GM12875 (cell line): ENCODE measurements around the gene SLC25A26.

ENCODE experiments used
- H3K4me3 ChIP-seq: one replicate; pipeline ENCODE4 v1.5.1; 2011; ENCODE audit warnings: low read depth, low read length, control low read depth
- TF ChIP-seq, protein P1 (sequence below): IDR thresholded peaks from 2 replicates; pipeline ENCODE4 v1.5.1; 2011; ENCODE audit warnings: low read depth, mild to moderate bottlenecking, control low read depth, inconsistent platforms, low read length, moderate library complexity, borderline replicate concordance; ENCODE audit not compliant: insufficient read depth

SLC25A26 gene

DNA sequence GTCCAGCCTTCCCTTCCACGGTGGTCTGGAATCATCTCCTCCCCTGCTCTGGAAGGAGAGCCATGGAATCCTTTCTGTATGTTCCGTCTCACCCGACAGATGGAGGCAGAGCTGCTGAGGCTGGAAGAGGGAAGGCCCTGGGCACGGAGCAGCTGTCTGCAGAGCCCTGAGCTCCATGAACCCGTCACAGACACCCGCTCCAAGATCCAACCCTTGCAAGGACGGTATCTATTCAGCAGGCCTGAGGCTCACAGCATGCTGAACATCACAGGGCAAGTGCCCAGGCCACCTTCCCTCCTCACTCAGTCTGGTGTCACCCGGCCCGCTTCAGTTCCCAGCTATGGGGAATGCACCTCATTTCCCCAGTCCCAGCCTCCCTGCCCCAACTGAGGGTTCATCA, 176.1 kb downstream of the SLC25A26 start:
- TF ChIP-seq, protein P1, sequence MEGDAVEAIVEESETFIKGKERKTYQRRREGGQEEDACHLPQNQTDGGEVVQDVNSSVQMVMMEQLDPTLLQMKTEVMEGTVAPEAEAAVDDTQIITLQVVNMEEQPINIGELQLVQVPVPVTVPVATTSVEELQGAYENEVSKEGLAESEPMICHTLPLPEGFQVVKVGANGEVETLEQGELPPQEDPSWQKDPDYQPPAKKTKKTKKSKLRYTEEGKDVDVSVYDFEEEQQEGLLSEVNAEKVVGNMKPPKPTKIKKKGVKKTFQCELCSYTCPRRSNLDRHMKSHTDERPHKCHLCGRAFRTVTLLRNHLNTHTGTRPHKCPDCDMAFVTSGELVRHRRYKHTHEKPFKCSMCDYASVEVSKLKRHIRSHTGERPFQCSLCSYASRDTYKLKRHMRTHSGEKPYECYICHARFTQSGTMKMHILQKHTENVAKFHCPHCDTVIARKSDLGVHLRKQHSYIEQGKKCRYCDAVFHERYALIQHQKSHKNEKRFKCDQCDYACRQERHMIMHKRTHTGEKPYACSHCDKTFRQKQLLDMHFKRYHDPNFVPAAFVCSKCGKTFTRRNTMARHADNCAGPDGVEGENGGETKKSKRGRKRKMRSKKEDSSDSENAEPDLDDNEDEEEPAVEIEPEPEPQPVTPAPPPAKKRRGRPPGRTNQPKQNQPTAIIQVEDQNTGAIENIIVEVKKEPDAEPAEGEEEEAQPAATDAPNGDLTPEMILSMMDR, result no peak
- no peak overlapping the region for H3K4me3 ChIP-seq

DNA sequence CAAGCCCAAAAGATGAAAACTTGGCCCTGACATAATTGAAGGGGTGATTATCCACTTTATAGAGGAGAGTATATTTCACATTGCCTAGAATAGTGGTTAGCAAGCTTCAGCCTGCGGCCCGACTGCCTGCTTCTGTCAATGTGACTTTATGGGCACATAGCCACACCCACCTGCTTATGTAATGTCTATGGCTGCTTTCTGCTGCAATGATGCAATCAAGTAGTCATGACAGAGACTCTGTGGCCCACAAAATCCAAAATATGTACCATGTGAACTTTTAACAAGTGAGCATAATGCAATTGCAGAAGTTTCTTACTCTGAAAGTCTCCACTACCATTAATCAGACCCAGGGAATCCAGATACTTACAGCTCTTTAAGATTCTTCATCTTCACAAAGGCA, 176.9 kb downstream of the SLC25A26 start:
- TF ChIP-seq, protein P1, result no peak
- no peak overlapping the region for H3K4me3 ChIP-seq

DNA sequence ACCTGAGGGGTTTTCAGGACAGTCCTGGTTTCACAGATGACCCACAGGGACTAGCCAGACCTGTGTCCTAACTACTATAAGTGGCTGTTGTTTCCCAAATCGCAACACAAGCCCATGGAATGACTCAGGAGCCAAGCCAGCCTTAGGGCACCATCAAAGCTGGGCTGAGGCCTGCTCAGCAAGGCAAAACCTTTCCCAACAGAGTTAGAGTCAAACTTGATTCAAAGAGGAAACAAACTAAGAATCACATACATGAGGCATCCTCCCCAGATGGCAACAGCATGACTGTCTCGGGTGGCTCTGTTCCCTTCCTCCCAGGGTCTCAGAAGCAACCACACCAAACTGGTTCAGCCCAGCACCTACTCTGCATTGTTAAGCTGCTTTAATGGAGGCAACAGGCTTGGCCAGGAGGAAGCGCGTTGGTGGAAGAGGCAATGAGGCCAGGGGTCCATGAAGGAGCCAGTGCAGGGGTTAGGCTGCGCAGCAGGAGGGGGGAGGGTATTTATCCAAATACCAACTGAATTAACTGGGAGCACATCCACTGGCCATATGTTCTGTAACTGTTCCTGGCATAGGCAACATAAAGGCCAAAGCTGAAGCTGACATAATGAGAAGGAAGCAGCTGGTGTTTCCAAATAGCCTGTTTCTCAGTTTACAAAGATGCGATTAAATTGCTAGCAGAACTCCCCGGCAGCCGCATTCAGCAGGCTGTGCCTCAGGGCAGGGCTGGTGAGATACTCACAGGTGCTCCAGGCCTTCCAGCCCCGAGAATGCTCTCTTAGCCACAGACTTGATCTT, 177.6 kb downstream of the SLC25A26 start:
- TF ChIP-seq, protein P1, result no peak

DNA sequence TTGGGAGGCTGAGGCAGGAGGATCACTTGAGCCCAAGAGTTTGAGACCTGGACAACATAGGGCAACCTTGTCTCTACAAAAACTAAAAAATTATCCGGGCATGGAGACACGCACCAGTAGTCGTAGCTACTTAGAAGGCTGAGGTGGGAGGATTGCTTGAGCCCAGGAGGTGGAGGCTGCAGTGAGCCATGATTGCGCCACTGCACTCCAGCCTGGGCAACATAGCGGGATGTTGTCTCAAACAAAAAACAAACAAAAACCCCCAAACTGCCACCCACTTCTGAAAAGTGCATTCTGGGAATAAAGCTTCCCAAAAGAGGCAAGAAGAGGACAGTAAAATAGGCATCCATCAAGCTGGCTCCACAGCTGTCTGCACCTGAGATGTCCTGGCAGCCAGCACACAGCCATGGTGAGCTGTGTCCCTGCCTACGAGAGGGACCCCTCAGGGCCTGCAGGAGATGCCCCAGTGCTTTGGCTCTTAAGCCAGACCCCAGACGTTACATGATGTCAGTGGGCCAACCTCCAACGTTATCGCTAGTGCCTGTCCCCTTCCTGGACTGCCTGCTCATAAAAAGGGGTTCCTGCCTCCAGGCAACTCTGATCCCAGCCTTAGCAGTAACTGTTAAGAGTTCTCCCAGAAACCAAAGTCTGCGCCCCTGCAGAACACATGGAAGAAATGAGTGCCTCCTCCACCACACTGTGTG, 178.9 kb downstream of the SLC25A26 start:
- no peak overlapping the region for H3K4me3 ChIP-seq
- TF ChIP-seq, protein P1, result no peak

More for the DNA sequence above, 177.6 kb downstream of the SLC25A26 start:
- no peak overlapping the region for H3K4me3 ChIP-seq

DNA sequence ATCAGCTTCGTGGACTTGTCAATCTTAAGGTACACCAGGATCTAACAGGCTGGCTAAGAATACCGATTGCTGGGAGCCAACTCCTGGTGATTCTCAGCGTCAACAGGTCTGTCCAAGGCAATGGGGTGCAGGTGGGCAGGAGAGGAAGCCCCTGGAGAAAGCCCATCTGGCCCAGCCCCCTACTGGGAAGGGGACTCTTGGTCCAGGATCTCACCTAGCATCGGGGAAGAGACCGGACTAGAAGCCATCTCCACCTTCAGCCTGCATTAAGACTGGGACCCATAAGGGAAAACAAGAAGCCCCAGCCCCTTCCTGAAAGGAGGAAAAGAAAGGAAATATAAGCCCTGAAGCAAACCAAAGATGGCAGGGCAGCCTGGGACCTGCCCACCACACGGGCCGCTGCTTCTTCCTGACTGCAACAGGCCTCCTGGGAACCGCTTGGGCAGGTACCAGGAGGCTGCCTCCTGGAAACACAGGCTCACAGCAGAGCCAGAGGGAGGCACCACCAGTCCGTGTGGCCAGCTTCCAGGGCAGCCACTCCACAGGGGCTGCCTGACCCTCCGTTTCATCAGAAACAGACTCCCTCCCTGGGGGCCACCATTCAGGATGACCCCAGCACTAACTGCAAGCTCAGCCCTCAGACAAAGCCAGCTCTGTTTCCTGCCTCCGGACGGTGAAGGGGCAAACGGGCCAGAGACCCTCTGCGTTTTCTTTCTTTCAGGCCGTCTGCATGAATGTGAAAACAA, 179.8 kb downstream of the SLC25A26 start:
- H3K4me3 ChIP-seq, result no peak overlapping the region
- TF ChIP-seq, protein P1, result no peak

DNA sequence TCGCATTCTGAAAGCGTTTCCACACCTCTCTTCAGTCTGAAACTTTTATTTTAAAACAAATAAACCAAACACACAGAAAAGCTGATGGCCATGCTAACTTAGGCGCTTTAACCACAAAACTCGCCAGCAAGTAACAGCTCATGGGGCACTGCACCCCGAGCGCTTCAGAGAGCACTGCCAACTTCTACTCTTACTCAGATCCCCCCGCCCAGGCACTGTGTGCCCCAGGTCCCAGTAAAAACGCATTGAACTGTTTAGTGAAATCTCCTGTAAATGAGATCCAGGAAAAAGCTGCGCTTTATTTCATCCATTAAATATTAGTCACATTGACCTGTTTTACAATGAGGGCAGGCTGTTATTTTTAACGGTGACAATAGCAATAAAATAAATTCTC, 180.4 kb downstream of the SLC25A26 start:
- H3K4me3 ChIP-seq, result no peak overlapping the region
- TF ChIP-seq, protein P1, result no peak
